A673 (cell line): ENCODE data around the gene GBP5. TPM values are rescaled to one million over a fixed set of nuclear protein-coding genes. Genes with fewer than 3 reads are reported as not detected.
A peak's percentile ranks its signal among the peaks of the same experiment; 100 is the strongest.
"Not testable (repeated sequence)": the region's sequence is repeated elsewhere in the genome, so short reads cannot be mapped to it uniquely, and the experiment has no call there.

Experiments used
- BruUV-seq: library from RNA; stranded (reverse); fragments of 400-500 nt; replicated peaks from 2 replicates; lab custom pipeline; 2021; lab: Mats Ljungman, UMichigan
- CTCF ChIA-PET: fragments of 300-600 bp; sonication (Branson Sonifier 250); formaldehyde crosslinking; loops from one replicate; lab custom pipeline; 2022; ENCODE audit warnings: antibody characterized with exemption; lab: Charles Lee
- POLR2A ChIA-PET: fragments of 300-600 bp; sonication (Branson Sonifier 250); formaldehyde crosslinking; loops from one replicate; lab custom pipeline; 2022; ENCODE audit warnings: antibody characterized with exemption; ENCODE audit not compliant: low non-redundant PET; lab: Charles Lee
- DNase-seq: peaks from one replicate; pipeline ENCODE4 v3.0.0-alpha.2; 2015; ENCODE audit warnings: low spot score
- H3K27ac ChIP-seq: fragments of 200-600 bp; sonication (generic); 2 replicates; pipeline ENCODE4 v1.5.1; 2016; ENCODE audit warnings: mixed run types, low read depth, mild to moderate bottlenecking, mixed read lengths, antibody characterized with exemption, low read length; ENCODE audit not compliant: poor library complexity, severe bottlenecking
- H3K27me3 ChIP-seq: fragments of 200-600 bp; sonication (generic); replicated peaks from 2 replicates; pipeline ENCODE4 v1.6.1; 2017; ENCODE audit warnings: mixed run types, low read depth, mild to moderate bottlenecking, mixed read lengths, antibody characterized with exemption, low read length; ENCODE audit not compliant: insufficient read depth, poor library complexity
- H3K36me3 ChIP-seq: fragments of 200-600 bp; sonication (generic); 2 replicates; pipeline ENCODE4 v1.6.1; 2016; ENCODE audit warnings: mixed run types, mild to moderate bottlenecking, mixed read lengths, antibody characterized with exemption, low read length; ENCODE audit not compliant: insufficient read depth, poor library complexity, severe bottlenecking
- H3K4me1 ChIP-seq: fragments of 200-600 bp; sonication (generic); 2 replicates; pipeline ENCODE4 v1.6.1; 2017; ENCODE audit warnings: mixed run types, mild to moderate bottlenecking, mixed read lengths, antibody characterized with exemption, low read length; ENCODE audit not compliant: insufficient read depth, poor library complexity, severe bottlenecking
- H3K4me3 ChIP-seq: fragments of 200-600 bp; sonication (generic); 2 replicates; pipeline ENCODE4 v1.5.1; 2016; ENCODE audit warnings: low read depth, mixed run types, mild to moderate bottlenecking, mixed read lengths, low read length; ENCODE audit not compliant: poor library complexity, severe bottlenecking
- H3K9me3 ChIP-seq: fragments of 200-600 bp; sonication (generic); 2 replicates; pipeline ENCODE4 v1.6.1; 2016; ENCODE audit warnings: mixed run types, low read depth, mild to moderate bottlenecking, mixed read lengths, antibody characterized with exemption, low read length; ENCODE audit not compliant: poor library complexity, severe bottlenecking
- CTCF ChIP-seq: fragments of 300-800, 200-600 bp; sonication (generic); conservative IDR thresholded peaks from 2 replicates; pipeline ENCODE4 v1.5.1; 2017; ENCODE audit warnings: low read depth, mild to moderate bottlenecking, antibody characterized with exemption, low read length, moderate library complexity, mixed read lengths
- EZH2 ChIP-seq: fragments of 200-600 bp; sonication (generic); IDR thresholded peaks from 2 replicates; pipeline ENCODE4 v1.6.1; 2017; ENCODE audit warnings: borderline replicate concordance, low read depth, mild to moderate bottlenecking, mixed read lengths, antibody characterized with exemption, low read length; ENCODE audit not compliant: poor library complexity, severe bottlenecking
- intact Hi-C: fragments of 100-400 bp; cut with micrococcal nuclease; formaldehyde crosslinking; loops from one replicate; pipeline ENCODE4 v1.10.0; 2022; ENCODE audit not compliant: unreplicated experiment
- total RNA-seq: library from RNA; stranded (reverse); gene quantifications from 2 replicates; pipeline ENCODE4 v1.2.3, GENCODE V29; 2021

The GBP5 gene
- total RNA-seq, 1 experiment from 2014 or later, result not detected

- no peak overlapping the region for H3K27ac ChIP-seq
- H3K27me3 ChIP-seq, result no peaks in the 10 kb centered on the region
- intact Hi-C loops, result no loop called here
- no peaks in the 10 kb centered on the region for H3K36me3 ChIP-seq
- POLR2A ChIA-PET, result no interaction called here
- H3K4me1 ChIP-seq, result no peaks in the 10 kb centered on the region
- TF ChIP-seq EZH2, result no peak
- no peak for TF ChIP-seq CTCF
- no peaks in the 10 kb centered on the region for H3K9me3 ChIP-seq
- CTCF ChIA-PET, result no interaction called here
- no peak for DNase-seq
- BruUV-seq, result no TSS peak
- no peak overlapping the region for H3K4me3 ChIP-seq
Observed at GRCh38 chr1:89287181-89288050, 14.8 kb upstream of the GBP5 start.

- Histone ChIP-seq H3K4me3 (no peak overlapping the region), H3K9me3 (no peaks in the 10 kb centered on the region), H3K27ac (no peak overlapping the region), H3K27me3 (no peaks in the 10 kb centered on the region), H3K36me3 (no peaks in the 10 kb centered on the region), H3K4me1 (no peaks in the 10 kb centered on the region)
- no TSS peak for BruUV-seq
- no peak for DNase-seq
- CTCF ChIA-PET, result no interaction called here
- POLR2A ChIA-PET, result no interaction called here
- intact Hi-C loops, result no loop called here
- TF ChIP-seq CTCF (no peak), EZH2 (no peak)
Observed at GRCh38 chr1:89286549-89287180, 14.0 kb upstream of the GBP5 start.

GRCh38 chr1:89285745-89286380 is 13.2 kb upstream of the GBP5 start:
- no peak for TF ChIP-seq EZH2
- TF ChIP-seq CTCF, result no peak
- H3K27ac ChIP-seq, result no peak overlapping the region
- no peaks in the 10 kb centered on the region for H3K9me3 ChIP-seq
- no peak overlapping the region for H3K4me3 ChIP-seq
- H3K27me3 ChIP-seq, result no peaks in the 10 kb centered on the region
- no TSS peak for BruUV-seq
- no peaks in the 10 kb centered on the region for H3K36me3 ChIP-seq
- CTCF ChIA-PET, result no interaction called here
- H3K4me1 ChIP-seq, result no peaks in the 10 kb centered on the region
- intact Hi-C loops, result no loop called here
- POLR2A ChIA-PET, result no interaction called here
- no peak for DNase-seq

GRCh38 chr1:89284078-89284763 is 11.6 kb upstream of the GBP5 start:
- CTCF ChIA-PET, intact Hi-C loops, H3K27ac ChIP-seq, H3K27me3 ChIP-seq, H3K36me3 ChIP-seq, H3K9me3 ChIP-seq, POLR2A ChIA-PET, H3K4me1 ChIP-seq, H3K4me3 ChIP-seq, BruUV-seq: not testable (repeated sequence)
- DNase-seq, result peak; percentile 11
